Measurements from ENCODE around the gene TMPRSS9. TPM values are rescaled to one million over a fixed set of nuclear protein-coding genes. Genes with fewer than 3 reads are reported as not detected.

TMPRSS9 gene
- total RNA-seq, 1 donor from 2014 or later, result 0.41 TPM

DNA sequence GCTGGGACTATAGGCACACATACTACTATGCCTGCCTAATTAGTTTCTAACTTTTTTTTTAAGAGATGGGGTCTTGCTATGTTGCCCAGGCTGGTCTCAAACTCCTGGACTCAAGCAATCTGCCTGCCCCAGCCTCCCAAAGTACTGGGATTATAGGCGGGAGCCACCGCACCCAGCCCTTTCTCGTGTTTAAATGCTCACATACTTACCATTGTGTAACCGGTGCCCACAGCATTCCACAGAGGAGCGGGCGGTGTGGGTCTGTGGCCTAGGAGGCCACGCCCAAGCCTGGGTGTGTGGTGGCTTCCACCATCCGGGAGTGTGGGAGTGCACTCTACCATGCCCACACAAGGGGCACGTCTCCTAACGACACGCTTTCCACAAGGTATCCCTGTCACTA is 89.0 kb downstream of the TMPRSS9 start:
- DNase-seq (ENCODE audit: extremely low spot score, unreplicated experiment), result no peak
- no peaks in the 10 kb centered on the region for H3K36me3 Mint-ChIP-seq
- H3K4me1 Mint-ChIP-seq (ENCODE audit: unreplicated experiment), result peaks cover 4% of the 10 kb centered on the region
- H3K4me3 Mint-ChIP-seq, result no peak overlapping the region
- H3K27ac Mint-ChIP-seq, result no peak overlapping the region
- no peaks in the 10 kb centered on the region for H3K27me3 Mint-ChIP-seq
- TF ChIP-seq, protein P1, sequence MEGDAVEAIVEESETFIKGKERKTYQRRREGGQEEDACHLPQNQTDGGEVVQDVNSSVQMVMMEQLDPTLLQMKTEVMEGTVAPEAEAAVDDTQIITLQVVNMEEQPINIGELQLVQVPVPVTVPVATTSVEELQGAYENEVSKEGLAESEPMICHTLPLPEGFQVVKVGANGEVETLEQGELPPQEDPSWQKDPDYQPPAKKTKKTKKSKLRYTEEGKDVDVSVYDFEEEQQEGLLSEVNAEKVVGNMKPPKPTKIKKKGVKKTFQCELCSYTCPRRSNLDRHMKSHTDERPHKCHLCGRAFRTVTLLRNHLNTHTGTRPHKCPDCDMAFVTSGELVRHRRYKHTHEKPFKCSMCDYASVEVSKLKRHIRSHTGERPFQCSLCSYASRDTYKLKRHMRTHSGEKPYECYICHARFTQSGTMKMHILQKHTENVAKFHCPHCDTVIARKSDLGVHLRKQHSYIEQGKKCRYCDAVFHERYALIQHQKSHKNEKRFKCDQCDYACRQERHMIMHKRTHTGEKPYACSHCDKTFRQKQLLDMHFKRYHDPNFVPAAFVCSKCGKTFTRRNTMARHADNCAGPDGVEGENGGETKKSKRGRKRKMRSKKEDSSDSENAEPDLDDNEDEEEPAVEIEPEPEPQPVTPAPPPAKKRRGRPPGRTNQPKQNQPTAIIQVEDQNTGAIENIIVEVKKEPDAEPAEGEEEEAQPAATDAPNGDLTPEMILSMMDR (conservative IDR thresholded peaks at IDR 0.05), result no peak
- H3K9me3 Mint-ChIP-seq, result no peaks in the 10 kb centered on the region

- Mint-ChIP-seq H3K27me3 (no peaks in the 10 kb centered on the region), H3K36me3 (no peaks in the 10 kb centered on the region), H3K27ac (no peak overlapping the region), H3K4me1 (ENCODE audit: unreplicated experiment) (peaks cover 9% of the 10 kb centered on the region), H3K4me3 (no peak overlapping the region), H3K9me3 (no peaks in the 10 kb centered on the region)
- TF ChIP-seq, protein P1 (conservative IDR thresholded peaks at IDR 0.05), result no peak
- no peak for DNase-seq (ENCODE audit: extremely low spot score, unreplicated experiment)
Observed at GRCh38 chr19:2451138-2451537, 91.1 kb downstream of the TMPRSS9 start.

GRCh38 chr19:2451741-2452140 is 91.7 kb downstream of the TMPRSS9 start:
- H3K4me1 Mint-ChIP-seq (ENCODE audit: unreplicated experiment), result peaks cover 6% of the 10 kb centered on the region
- TF ChIP-seq, protein P1 (conservative IDR thresholded peaks at IDR 0.05), result no peak
- no peak overlapping the region for H3K4me3 Mint-ChIP-seq
- no peak for DNase-seq (ENCODE audit: extremely low spot score, unreplicated experiment)
- H3K27me3 Mint-ChIP-seq, result no peaks in the 10 kb centered on the region
- H3K36me3 Mint-ChIP-seq, result no peaks in the 10 kb centered on the region
- no peak overlapping the region for H3K27ac Mint-ChIP-seq
- H3K9me3 Mint-ChIP-seq, result no peaks in the 10 kb centered on the region

DNA sequence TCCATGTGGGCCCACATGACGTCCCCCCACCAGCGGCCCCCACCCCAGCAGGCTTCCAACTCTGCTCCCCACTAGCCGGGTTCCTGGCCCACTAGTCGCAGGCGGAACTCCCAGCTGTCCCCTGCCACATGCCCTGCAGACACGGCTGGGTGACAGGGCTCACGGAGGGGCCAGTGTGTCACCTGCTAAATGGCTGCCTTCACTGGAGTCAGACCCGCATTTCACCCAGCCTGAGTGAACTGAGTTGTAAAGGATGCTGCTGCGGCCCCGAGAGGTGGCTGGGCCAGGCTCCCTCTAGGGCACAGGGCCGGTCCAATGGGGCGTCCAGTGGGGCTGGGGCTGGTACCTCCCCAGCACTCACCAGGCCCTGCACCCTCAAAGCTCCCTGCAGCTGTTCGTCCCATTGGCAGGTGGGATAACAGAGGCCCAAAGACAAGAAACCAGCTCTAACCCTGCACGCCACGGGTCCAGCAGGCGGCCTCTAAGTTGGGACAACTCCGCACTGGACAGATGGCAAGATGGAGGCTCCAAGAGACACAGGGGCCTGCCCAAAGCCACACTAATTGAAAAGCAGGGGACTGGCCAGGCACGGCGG is 93.5 kb downstream of the TMPRSS9 start:
- DNase-seq (ENCODE audit: extremely low spot score, unreplicated experiment), result no peak
- TF ChIP-seq, protein P1 (conservative IDR thresholded peaks at IDR 0.05), result no peak
- H3K27ac Mint-ChIP-seq, result peak overlapping the region; percentile 34
- no peaks in the 10 kb centered on the region for H3K27me3 Mint-ChIP-seq
- H3K4me1 Mint-ChIP-seq (ENCODE audit: unreplicated experiment), result peaks cover 9% of the 10 kb centered on the region
- peak overlapping the region; percentile 60 for H3K4me3 Mint-ChIP-seq
- H3K36me3 Mint-ChIP-seq, result no peaks in the 10 kb centered on the region
- H3K9me3 Mint-ChIP-seq, result no peaks in the 10 kb centered on the region

- H3K36me3 Mint-ChIP-seq, result no peaks in the 10 kb centered on the region
- H3K9me3 Mint-ChIP-seq, result no peaks in the 10 kb centered on the region
- no peaks in the 10 kb centered on the region for H3K27me3 Mint-ChIP-seq
- no peak for DNase-seq (ENCODE audit: extremely low spot score, unreplicated experiment)
- TF ChIP-seq, protein P1 (conservative IDR thresholded peaks at IDR 0.05), result no peak
- H3K27ac Mint-ChIP-seq, result peak overlapping the region; percentile 58
- H3K4me1 Mint-ChIP-seq (ENCODE audit: unreplicated experiment), result peaks cover 9% of the 10 kb centered on the region
- H3K4me3 Mint-ChIP-seq, result peak overlapping the region; percentile 85
Observed at GRCh38 chr19:2454199-2454961, 94.3 kb downstream of the TMPRSS9 start.
